ENCODE results near the gene PXMP2.

GRCh38 chr12:132728502-132728901 lies 41.1 kb downstream of the PXMP2 start:
- TF ChIP-seq CTCF (IDR thresholded peaks at IDR 0.05; ENCODE audit: low read depth, low read length): no peak
- no peak for TF ChIP-seq MYC (IDR thresholded peaks at IDR 0.05; ENCODE audit: low read depth, low read length)
- no peak for TF ChIP-seq POLR2A (IDR thresholded peaks at IDR 0.05; ENCODE audit: extremely low read depth, insufficient read length)

Measured in NB4 (cell line).